NCI-H774 (cell line): ENCODE measurements around the gene NR1H2.

Experiments
- DNase-seq: peaks from one replicate; lab custom pipeline; 2025; lab: John Stamatoyannopoulos, UW

NR1H2 gene

GRCh38 chr19:50401605-50402450, 25.6 kb downstream of the NR1H2 start:
- no peak for DNase-seq

DNA sequence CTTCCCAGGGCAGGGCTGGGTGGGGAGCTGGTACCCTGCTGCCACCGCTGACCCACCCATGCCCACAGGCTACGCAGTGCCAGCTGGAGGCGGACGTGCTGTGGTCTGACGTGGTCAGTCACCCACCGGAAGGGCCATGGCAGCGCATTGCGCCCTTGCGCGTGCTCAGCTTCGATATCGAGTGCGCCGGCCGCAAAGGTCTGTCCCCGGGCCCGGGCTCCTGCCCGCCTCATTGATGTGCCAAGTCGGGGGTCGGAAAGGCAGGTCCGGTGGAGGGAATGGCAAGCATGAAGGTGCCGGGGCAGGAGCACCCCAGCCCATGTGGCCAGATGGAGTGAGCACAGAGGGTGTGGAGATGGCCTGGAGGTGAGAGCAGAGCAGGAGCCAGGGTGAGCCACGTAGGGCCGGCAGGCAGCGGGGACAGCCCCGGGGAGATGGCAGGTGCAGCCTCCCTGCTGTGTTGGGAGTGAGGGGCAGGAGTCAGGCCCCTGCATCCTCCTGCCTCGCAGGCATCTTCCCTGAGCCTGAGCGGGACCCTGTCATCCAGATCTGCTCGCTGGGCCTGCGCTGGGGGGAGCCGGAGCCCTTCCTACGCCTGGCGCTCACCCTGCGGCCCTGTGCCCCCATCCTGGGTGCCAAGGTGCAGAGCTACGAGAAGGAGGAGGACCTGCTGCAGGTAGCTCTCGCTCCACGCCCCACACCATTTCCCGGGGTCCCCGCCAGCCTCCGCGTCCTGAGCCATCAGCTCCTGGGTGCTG, 26.5 kb downstream of the NR1H2 start:
- no peak for DNase-seq

GRCh38 chr19:50406156-50406820, 30.0 kb downstream of the NR1H2 start:
- no peak for DNase-seq

GRCh38 chr19:50406829-50407228, 30.6 kb downstream of the NR1H2 start:
- no peak for DNase-seq

DNA sequence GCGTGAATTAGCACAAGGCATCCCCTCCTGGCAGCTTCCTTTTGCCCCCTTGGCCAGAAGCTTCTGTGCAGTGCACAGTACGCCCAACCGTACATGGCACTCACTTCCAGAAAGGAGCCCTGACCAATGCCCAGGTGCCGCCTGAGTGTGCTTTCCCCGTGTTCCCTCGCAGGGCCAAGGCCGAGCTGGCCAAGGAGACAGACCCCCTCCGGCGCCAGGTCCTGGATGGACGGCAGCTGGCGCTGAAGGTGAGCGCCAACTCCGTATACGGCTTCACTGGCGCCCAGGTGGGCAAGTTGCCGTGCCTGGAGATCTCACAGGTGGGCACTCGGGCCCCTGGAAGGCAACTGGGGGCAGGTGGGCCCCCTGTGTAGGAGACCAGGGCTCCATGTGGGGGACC, 33.1 kb downstream of the NR1H2 start:
- no peak for DNase-seq

- DNase-seq: no peak
Observed at GRCh38 chr19:50410109-50410508, 33.9 kb downstream of the NR1H2 start.

DNA sequence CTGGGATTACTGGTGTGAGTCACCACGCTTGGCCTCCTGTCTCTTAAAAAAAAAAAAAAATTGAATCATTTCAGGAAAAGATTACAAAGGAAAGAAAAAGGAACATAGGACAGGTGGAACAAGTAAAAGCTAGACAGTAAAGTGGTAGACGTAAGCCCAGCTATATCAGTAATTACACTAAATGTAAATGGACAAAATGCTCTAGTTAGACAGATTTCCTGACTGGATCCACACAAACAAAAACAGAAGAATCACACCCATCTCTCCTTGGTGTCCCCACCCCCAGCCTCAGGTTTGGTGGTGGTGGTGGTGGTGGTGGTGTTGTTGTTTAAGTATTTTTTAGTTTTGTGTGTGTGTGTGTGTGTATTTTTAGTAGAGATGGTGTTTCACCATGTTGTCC, 36.2 kb downstream of the NR1H2 start:
- no peak for DNase-seq

DNA sequence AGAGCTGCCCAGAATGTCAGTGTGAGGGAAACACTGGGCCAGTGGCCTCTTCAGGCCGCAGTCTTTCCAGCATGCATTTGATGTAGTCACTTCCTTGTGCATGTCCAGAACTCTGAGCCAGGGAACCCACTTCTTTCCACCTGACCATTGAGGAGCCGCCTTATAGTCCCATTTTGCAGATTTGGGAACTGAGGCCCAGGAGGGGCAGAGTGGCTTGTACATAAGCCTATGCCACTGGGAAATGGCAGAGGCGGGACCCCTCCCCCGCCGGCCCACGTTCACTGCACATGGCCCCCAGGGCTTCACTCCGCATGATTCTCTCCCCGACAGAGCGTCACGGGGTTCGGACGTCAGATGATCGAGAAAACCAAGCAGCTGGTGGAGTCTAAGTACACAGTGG, 36.8 kb downstream of the NR1H2 start:
- no peak for DNase-seq

DNA sequence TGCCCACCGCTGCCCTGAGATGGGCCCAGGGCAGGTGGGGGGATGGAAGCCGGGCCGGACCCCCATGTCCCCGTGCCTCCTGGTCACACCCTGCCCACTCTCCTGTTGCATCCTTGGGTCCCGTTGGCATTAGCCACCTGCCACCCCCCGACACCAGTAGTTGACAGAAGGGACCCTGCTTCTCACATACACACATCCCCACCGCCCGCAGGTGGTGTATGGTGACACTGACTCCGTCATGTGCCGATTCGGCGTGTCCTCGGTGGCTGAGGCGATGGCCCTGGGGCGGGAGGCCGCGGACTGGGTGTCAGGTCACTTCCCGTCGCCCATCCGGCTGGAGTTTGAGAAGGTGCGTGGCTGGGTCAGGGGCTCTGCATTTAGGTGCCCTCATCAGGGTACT, 37.3 kb downstream of the NR1H2 start:
- no peak for DNase-seq

DNA sequence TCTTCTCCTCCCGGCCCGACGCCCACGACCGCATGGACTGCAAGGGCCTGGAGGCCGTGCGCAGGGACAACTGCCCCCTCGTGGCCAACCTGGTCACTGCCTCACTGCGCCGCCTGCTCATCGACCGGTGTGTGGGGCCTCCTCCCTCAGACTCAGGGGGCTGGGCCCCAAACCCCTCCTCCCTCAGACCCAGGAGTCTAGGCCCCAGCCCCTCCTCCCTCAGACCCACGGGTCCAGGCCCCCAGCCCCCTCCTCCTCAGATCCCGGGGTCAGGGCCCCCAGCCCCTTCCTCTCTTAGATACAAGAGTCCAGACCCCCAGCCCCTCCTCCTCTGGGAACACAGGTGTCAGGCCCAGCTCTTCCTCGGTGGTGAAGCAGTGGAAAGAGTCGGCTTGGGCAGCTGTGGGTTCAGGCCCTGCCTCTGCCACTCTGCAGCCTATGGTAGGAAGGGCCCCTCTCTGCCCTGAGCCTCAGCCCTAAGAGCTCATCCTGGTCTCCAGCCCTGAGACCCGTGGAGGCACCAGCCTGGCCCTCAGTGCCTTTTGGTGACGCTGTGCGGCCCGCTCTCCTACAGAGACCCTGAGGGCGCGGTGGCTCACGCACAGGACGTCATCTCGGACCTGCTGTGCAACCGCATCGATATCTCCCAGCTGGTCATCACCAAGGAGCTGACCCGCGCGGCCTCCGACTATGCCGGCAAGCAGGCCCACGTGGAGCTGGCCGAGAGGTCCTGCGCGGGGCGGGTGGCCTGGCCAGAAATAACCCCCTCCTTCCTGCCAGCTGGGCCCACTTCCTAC, 38.8 kb downstream of the NR1H2 start:
- no peak for DNase-seq

- DNase-seq: no peak
Observed at GRCh38 chr19:50415661-50416033, 39.4 kb downstream of the NR1H2 start.

- DNase-seq: no peak
Observed at GRCh38 chr19:50416034-50416977, 40.0 kb downstream of the NR1H2 start.

DNA sequence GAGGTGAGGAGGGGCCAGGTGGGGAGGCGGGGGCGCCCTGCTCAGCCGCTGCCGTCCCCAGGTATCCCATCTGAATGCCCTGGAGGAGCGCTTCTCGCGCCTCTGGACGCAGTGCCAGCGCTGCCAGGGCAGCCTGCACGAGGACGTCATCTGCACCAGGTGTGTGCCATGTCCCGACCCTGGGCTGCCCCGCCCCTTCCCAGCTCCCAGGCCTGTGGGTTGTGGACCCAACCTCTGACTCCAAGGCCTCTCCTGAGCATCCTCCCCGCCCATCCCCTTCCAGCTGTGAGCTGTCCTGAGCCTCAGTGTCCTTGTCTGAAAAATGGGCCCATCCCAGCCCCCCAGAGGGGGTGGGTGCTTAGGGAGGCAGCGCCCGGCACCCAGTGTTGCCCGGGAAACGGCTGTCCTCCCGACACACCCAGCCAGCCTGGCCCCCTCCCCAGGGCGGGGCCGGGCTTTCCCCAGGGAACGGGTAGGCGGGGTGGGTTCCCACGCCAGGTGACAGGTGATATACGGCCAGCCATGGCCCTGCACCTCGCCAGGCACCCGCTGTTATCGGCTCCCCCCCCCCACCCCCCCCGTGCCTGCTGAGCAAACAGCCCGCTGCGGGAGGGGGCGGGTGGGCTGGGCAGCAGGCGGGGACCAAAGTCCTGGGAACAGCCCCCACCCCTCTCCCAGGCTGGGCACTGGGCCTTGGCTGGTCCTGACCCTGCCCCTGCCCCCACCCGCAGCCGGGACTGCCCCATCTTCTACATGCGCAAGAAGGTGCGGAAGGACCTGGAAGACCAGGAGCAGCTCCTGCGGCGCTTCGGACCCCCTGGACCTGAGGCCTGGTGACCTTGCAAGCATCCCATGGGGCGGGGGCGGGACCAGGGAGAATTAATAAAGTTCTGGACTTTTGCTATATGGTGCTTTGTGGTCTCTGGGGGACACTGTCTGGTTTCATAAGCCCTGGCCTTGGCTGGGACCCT, 41.1 kb downstream of the NR1H2 start:
- no peak for DNase-seq

DNA sequence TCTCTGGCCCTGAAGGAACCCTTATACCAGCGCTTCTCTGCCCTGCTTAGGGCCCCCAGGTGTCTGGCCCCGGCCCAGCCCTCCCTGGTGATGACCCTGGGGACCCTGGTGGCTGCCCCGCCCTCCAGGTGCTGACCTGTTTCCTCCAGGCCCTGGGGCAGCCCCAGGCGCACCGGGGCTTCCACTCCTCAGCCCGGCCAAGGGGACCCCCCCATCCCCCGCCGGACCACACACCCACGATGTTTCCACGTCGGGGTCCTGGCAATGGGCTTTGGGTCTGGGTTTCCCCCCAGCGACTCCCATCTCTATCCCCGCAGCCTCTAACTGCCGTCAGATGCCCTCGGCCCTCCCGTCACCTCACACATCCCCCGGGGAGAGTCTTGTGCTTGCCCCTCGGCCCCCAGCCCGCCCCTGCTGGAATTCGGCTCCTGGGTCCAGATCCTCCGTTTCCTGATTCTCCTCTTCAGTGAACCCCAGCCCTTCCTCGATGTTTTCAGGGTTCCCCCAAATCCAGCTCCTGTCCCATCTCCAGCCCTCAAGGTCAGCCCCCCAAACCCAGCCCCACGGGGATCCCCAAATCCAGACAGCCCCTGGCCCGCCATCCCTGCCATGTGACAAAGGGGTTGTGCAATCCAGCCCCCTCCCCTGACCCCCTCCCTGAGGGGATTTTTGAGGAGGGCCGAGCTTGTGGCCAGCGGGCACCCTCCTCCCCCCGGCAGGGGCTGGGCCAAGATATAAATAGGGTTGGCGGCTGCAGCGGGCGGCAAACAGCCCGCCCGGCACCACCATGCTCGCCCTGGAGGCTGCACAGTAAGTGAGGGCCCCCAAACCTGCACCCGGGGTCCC, 42.1 kb downstream of the NR1H2 start, which contains the start of gene SPIB:
TSS of gene SPIB (plus strand) at position 763 of the 846 bp plus-strand sequence. CDS start at position 788, 25 bp downstream.
- no peak for DNase-seq

DNA sequence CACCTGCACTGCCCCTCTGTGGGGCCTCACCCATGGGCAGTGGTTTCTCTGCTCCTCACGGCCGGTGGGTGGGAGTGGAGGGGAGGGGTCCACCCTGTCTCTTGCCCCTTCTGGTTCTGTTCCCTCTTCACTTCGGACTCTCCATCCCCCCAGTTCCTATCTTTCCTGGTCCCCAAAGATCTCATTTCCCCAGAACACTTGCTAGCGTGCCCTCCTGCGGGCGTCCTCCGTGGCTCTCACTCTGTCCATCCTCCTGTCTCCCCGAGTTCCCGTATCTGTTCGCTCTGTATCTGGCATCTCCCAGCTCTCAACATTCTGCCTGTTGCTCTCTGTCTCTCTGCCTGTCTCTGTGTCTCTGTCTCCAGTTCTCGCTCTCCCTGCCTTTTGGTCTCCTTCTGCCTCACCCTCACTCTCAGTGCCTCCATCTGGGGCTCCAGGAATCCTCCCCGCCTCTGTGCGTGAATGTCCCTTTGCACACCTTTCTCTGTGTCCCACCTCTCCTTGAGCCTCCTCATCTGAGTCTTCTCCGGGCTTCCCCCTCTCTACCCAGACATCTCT, 42.8 kb downstream of the NR1H2 start:
- DNase-seq: no peak

- DNase-seq: no peak
Observed at GRCh38 chr19:50419580-50420035, 43.4 kb downstream of the NR1H2 start.

- no peak for DNase-seq
Observed at GRCh38 chr19:50420127-50420526, 43.9 kb downstream of the NR1H2 start.

- no peak for DNase-seq
Observed at GRCh38 chr19:50420808-50421207, 44.6 kb downstream of the NR1H2 start.
